ENCODE measurements around the gene ARMH4.
A peak's percentile ranks its signal among the peaks of the same experiment; 100 is the strongest.
"Not testable (repeated sequence)": the region's sequence is repeated elsewhere in the genome, so short reads cannot be mapped to it uniquely, and the experiment has no call there.

ARMH4 gene

DNA sequence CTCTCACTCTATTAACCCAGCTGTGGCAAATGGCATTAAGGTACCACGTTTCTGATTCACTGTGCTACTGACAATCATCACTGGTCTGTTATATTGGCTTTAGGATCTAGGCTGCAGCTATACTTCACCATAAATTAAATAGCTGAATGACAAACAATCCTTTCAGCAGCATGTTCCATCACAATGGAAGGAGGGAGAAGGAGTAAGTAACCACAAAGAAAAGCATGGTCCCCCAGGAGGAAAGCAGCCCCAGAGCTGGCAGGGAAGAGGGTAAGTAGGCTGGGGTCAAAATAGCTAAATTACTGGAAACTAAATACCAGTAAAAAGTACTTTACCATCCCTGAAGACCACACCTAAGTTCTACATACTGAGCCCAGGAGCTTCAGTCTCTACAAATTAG lies 2.8 kb downstream of the ARMH4 start:
- DNase-seq = no peak
- in situ Hi-C loops (cut with HindIII; ENCODE audit: low pct_ligation_motif_present, low pct_unique_long_range_greater_than_20kb, low sequenced_read_pairs) = no loop called here

DNA sequence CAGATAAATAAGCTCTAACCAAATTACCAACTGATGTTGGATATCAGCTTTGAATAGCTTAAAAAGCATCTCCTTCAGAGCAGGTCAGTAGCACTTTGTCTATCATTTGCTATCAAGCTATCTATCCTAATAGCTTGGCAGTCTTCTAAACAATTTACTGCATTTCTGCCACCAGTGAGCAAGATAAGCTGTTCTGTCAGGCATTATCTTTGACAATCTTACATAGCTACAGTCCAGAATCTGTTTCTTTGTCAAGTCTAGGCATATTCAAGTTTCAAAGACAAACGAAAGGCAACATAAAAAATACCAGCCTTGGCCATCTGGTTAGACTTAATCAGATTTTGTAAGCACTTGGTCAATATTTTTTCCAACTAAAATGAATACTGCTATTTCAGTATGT lies 5.6 kb downstream of the ARMH4 start:
- no peak for DNase-seq
- in situ Hi-C loops (cut with HindIII; ENCODE audit: low pct_ligation_motif_present, low pct_unique_long_range_greater_than_20kb, low sequenced_read_pairs) = no loop called here

DNA sequence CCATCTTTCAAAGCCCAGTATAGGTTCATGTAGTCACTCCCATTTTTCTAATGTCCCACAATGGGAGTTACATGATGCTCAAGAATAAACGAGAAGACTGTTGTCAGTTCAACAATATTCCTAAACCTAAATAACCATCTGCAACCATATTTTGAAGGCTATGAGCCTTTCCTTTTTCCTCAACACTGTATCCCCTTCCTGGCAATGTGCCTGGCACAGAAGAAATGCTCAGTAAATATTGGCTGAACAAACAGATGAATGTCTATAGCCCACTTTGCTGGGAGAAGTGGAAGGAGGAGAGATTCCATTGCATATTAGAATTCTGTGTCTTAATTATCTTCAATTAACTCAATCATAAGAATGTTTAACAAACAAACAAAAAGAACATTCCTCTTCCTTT lies 6.1 kb downstream of the ARMH4 start:
- in situ Hi-C loops (cut with HindIII; ENCODE audit: low pct_ligation_motif_present, low pct_unique_long_range_greater_than_20kb, low sequenced_read_pairs) = no loop called here
- DNase-seq = no peak

DNA sequence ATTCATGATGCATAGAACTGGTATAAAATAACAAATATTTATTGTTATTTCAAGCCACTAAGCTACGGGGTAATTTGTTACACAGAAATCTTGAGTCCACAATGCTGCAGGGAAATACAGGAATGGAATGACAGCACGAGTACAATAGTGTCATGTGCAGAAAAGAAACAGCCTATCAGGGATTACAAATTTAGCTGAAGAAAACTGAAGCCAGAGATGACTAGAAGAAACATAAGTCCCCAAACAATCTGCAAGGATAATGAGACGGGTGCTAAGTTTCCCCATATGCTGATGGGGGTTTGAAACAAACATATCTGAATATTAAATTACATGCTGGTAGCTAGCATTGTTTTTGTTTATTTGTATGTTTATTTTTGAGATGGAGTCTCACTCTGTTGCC lies 8.9 kb downstream of the ARMH4 start:
- in situ Hi-C loops (cut with HindIII; ENCODE audit: low pct_ligation_motif_present, low pct_unique_long_range_greater_than_20kb, low sequenced_read_pairs) = no loop called here
- DNase-seq = no peak

- in situ Hi-C loops (cut with HindIII; ENCODE audit: low pct_ligation_motif_present, low pct_unique_long_range_greater_than_20kb, low sequenced_read_pairs) = no loop called here
- DNase-seq = no peak
These were observed 10.1 kb downstream of the ARMH4 start for GRCh38 chr14:58141893-58142292.

DNA sequence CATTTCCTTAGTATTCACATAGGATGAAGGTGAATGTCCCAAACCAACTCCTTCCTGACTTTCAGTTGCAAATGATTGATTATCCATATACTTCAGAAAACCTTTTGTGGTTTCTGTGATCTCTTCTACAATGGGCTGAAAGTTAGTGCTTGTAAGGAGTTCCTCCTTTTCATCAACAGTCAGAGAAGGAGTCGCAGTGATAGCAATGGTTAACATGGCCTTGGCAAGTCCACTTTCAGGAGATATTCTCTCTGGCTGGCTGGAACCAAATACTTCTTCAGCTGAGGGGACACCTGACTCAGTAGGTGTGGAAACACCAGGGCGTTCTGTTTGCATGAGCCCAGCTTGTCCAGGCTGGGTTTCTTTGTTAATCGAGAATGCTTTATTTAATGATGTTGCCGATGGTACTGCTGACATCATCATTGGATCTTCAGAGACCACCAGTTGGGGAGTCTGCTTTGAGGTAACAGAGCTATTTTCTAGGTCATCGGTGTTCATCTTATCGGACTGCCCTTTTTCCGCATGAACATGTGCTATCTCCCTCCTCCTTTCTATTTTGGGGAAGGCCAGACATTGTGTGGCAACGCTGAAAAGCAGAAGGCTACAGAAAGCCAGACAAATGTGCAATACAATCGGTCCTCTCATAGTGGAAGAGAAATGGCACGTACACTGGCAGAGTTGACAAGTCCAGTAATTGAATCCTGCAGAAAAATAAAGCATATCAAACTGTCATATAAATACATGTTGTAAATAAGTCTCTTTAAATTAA lies 13.1 kb downstream of the ARMH4 start:
- in situ Hi-C loops (cut with HindIII; ENCODE audit: low pct_ligation_motif_present, low pct_unique_long_range_greater_than_20kb, low sequenced_read_pairs) = no loop called here
- DNase-seq = no peak

DNA sequence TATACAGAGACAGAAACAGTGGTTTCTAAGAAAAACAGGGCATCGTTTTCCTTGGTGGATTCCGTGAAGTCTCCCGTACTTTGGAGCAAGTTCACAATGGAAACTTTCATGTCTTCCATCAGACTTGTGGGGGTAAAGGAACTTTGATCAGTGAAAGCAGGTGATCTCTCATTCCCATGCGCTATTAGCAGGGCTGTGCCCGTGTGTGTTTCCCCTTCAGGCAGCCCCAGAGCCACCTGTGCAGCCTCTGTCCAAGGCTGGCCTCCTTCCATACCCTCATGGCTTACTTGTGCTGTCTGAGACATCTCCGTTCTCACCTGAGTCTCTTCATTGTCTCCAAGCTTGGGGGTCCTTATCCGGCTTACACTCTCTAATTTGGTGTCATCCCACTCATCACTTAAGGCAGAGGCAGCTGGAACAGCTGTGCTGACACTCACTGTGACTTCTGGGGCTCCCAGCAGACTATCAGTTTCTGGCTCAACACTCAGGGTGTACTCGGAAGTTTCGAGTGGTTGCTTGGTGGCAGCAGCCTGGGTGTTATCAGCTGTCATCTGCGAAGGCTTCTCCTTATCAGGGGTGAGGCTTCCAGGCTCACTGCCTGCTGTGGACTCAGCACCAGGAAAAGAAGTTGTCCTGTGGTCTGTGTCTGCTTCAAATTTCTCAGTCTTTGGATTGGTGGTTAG lies 13.8 kb downstream of the ARMH4 start:
- DNase-seq = no peak
- in situ Hi-C loops (cut with HindIII; ENCODE audit: low pct_ligation_motif_present, low pct_unique_long_range_greater_than_20kb, low sequenced_read_pairs) = no loop called here

- in situ Hi-C loops (cut with HindIII; ENCODE audit: low pct_ligation_motif_present, low pct_unique_long_range_greater_than_20kb, low sequenced_read_pairs) = no loop called here
- DNase-seq = peak; percentile 61
These were observed 18.3 kb downstream of the ARMH4 start for GRCh38 chr14:58133739-58134138.

DNA sequence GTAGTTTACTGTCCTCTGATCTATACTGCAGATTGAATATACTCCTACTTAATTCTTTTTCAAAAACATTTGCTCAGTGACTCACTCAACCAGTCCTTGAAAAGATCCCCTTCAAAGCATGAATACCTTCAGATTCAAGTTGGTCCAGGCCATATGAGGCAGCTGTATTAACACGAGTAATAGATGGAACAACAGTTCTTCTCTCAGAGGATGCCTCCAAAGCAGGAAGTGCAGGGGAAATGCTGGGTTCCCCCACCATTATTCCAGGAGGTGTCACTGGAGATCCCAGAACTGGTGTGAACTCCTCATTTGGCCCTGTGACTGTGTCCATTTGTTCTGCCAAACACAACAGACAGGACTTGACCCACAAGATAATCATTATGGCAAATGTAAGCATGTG lies 20.6 kb downstream of the ARMH4 start:
- in situ Hi-C loops (cut with HindIII; ENCODE audit: low pct_ligation_motif_present, low pct_unique_long_range_greater_than_20kb, low sequenced_read_pairs) = no loop called here
- peak; percentile 23 for DNase-seq

- in situ Hi-C loops (cut with HindIII; ENCODE audit: low pct_ligation_motif_present, low pct_unique_long_range_greater_than_20kb, low sequenced_read_pairs) = no loop called here
- DNase-seq = no peak
These were observed 21.8 kb downstream of the ARMH4 start for GRCh38 chr14:58130116-58130782.

GRCh38 chr14:58129208-58129607 lies 22.8 kb downstream of the ARMH4 start:
- DNase-seq = peak; percentile 9
- in situ Hi-C loops (cut with HindIII; ENCODE audit: low pct_ligation_motif_present, low pct_unique_long_range_greater_than_20kb, low sequenced_read_pairs) = no loop called here

DNA sequence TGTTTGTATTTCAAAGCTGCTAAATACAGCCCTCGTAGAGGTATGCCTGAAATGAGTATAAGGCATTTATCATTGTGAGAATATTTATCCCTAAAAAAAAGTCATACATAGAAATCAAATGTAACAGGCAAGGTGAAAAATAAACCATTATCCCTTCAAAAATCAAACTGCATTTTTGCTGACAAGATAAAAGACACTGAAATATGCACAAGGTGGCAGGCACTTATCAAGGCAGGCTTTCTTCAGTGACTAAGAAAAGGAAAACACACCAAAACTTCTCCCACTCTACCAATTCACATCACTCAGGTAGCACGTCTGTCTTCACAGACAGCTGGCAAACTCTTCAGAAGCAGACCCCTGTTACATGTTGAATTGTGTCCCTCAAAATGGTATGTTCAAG lies 23.6 kb downstream of the ARMH4 start:
- in situ Hi-C loops (cut with HindIII; ENCODE audit: low pct_ligation_motif_present, low pct_unique_long_range_greater_than_20kb, low sequenced_read_pairs) = no loop called here
- no peak for DNase-seq

GRCh38 chr14:58122546-58122945 lies 29.5 kb downstream of the ARMH4 start:
- DNase-seq; in situ Hi-C loops (cut with HindIII; ENCODE audit: low pct_ligation_motif_present, low pct_unique_long_range_greater_than_20kb, low sequenced_read_pairs): not testable (repeated sequence)

- DNase-seq = no peak
- in situ Hi-C loops (cut with HindIII; ENCODE audit: low pct_ligation_motif_present, low pct_unique_long_range_greater_than_20kb, low sequenced_read_pairs) = no loop called here
These were observed 30.4 kb downstream of the ARMH4 start for GRCh38 chr14:58121530-58122186.

DNA sequence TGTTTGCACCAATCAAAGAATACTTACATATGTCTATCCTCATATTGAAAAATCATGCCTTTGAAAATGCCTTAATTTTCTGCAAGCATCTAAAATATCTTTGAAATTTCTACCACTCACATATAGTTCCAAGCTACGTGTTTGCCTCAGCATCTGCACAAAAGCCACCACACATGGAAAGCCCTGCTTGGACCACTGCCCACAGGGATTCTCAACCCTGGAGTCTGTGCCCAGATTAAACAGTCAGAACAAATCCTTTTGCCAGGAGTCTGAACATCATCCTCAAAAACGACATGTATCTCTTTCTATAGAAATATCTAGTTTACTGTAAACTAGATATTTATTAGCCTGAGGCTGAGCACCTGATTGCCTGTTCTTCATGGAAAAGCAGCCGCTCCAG lies 32.6 kb downstream of the ARMH4 start:
- in situ Hi-C loops (cut with HindIII; ENCODE audit: low pct_ligation_motif_present, low pct_unique_long_range_greater_than_20kb, low sequenced_read_pairs) = no loop called here
- no peak for DNase-seq

DNA sequence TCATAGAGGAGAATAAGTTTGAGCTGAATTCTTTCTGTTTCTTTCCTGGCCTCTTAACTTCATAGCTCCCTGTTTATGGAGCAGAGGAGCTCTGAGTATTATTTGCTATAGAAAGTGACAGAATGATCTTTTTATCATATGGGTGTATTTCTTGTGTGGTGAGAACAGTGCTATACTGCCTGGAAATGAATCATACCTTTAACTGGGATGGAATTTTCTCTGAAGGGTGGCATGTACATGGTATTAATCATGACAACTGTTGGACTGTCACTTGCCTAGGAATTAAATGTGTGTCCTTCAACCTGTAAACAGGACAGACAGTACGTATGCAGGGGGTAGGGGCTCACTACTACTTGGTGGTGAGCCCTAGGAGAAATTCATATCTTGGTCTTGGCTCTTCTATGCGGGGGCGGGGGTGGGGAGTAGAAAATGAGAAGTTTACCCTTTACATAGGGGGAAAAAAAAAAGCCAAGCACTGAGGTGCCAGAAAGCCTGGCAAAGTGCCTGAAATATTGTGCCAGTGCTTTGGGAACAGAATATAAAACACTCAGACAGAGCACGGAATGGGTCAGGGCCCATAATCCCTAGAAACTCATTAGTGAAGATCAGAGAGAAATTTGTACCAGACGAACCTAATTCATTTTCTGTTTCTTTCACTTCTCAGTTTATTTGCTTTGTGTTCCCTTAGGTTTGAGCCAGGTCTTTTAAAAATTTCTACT lies 33.8 kb downstream of the ARMH4 start:
- in situ Hi-C loops (cut with HindIII; ENCODE audit: low pct_ligation_motif_present, low pct_unique_long_range_greater_than_20kb, low sequenced_read_pairs) = no loop called here
- no peak for DNase-seq

GRCh38 chr14:58109744-58110143 lies 42.3 kb downstream of the ARMH4 start:
- no peak for DNase-seq

DNA sequence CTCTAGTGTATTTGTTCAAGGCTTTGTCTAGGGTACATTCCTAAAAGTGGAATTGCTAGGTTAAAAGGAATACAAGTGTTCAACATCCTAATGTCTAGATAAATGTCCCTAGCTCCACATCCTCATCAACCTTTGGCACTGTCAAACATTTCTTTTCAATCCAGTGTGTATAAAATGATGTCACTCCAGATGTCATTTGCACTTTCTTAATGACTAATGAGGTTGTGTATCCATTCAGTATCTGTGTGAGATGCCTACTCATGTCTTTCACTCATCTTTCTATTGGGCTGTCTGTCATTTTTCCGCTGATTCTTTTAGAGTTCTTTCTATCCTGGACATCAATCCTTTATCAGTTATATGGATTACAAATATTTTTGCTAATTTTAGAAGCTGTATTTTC lies 43.3 kb downstream of the ARMH4 start:
- no peak for DNase-seq
- in situ Hi-C loops (cut with HindIII; ENCODE audit: low pct_ligation_motif_present, low pct_unique_long_range_greater_than_20kb, low sequenced_read_pairs) = no loop called here

More at GRCh38 chr14:58109744-58110143, 42.3 kb downstream of the ARMH4 start:
- in situ Hi-C loops (cut with HindIII; ENCODE audit: low pct_ligation_motif_present, low pct_unique_long_range_greater_than_20kb, low sequenced_read_pairs) = no loop called here
